GM19395 (cell line): ENCODE measurements around the gene PRPF8.
"Not testable (repeated sequence)": the region's sequence is repeated elsewhere in the genome, so short reads cannot be mapped to it uniquely, and the experiment has no call there.

Experiments used
- ATAC-seq: cut with Tn5 transposase; IDR thresholded peaks from one replicate; pipeline ENCODE4 v1.9.1; 2021; ENCODE audit warnings: mild to moderate bottlenecking, moderate library complexity; ENCODE audit not compliant: unreplicated experiment

The PRPF8 gene

DNA sequence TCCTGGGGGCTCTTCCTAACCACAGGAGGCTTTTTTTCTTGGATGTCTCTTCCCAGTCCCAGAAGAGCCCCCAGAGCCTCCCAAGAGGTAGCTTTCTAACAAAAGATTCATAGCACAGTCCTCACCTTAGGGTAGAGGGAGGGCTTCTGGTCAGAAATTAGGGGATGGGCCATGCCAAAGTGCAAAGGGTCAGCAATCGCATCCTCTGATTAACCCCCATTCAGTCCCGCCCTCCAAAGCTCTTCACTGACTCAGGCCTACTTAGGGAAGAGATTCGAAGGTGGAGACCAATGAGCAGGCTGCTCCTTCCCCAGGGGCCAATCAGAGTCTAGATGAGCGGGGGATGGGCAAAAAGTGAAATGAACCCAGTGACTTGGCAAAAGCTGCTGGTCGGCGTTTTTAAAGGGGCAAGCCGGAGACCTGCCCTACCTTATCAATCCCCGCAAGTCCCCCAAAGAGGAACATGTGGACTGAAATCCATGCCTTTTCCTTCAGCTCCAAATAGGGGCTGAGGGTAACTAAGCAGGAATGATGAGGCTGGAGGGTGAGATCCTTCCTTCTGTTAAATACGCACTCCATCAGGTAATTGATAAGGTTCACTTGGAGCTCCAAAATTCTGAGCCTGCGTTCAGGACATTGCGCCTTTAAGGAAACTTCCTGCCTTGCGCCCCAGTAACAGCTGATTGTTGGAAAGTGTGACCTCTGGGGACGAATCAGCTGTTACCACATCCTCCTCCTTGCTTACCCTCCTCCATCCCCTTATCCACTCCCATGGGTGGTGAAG, 32.4 kb upstream of the PRPF8 start:
- ATAC-seq = peak; percentile 53

DNA sequence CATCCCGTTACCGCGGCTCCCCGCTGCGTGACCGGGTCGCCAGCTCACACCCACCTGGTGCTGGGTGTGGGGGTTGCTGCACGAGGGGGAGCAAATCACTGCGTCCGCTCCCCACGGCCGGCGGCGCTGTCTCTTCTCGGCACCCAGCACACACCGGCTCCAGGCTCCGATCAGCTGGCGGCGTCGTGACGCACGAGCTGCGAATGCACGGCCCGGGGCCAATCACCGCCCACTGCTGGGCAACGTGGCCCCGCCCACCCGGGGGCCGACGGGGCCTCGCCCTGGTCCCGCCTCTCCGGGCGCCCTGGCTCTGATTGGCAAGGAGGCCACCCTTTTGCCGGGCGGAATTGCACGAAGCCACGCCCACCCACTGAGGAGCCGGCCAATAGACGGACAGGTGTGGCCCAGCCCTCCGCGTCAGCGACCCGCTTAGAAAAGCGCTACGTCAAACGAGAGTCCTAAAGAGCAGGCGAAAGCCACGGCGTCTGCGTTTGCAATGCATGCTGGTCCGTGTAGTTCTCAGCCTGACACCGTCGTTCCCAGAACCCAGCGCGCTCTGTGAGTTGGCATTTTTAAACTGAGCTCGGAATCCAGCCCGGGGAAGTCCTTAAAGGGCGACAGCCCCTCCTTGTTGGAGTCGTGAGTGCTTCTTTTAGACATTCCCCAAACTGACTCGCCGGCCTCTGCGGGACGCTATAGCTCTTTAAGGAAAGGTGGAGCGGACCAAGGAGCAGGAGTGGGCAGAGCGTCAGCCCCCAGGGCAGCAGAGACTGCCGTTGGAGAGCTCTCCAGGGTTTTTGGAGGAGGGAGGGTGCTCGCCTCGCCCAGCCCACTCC, 31.6 kb upstream of the PRPF8 start:
- ATAC-seq = peak; percentile 76

GRCh38 chr17:1715803-1716075, 31.1 kb upstream of the PRPF8 start:
- ATAC-seq = no peak

- ATAC-seq = no peak
Measured at GRCh38 chr17:1714980-1715802, 30.5 kb upstream of the PRPF8 start.

DNA sequence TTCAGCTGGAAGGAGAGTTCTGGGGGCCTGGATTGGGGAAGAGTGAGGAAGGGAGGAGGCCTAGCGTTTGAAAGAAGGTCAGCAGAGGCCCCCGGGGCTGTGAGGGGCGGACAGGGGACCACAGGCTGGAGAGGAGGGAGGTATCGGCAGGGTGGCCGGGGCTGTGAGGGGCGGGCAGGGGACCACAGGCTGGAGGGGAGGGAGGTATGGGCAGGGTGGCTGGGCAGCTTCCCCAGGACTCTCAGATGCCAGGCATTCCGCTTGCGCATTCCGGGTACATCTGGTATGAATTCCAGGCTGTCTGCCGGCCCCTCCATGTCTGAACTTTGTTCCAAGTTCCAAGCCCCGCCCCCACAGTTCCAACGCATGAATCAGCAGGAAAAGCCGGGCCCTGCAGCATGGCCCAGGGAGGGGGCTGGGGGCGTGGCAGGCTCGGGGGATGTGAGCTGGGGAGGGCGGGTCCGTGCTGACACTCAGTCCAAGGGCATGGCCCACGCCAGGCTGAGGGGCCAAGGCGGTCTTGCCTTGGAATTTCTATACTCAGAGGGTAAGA, 29.8 kb upstream of the PRPF8 start:
- ATAC-seq = no peak

- no peak for ATAC-seq
Measured at GRCh38 chr17:1713878-1714426, 29.3 kb upstream of the PRPF8 start.

DNA sequence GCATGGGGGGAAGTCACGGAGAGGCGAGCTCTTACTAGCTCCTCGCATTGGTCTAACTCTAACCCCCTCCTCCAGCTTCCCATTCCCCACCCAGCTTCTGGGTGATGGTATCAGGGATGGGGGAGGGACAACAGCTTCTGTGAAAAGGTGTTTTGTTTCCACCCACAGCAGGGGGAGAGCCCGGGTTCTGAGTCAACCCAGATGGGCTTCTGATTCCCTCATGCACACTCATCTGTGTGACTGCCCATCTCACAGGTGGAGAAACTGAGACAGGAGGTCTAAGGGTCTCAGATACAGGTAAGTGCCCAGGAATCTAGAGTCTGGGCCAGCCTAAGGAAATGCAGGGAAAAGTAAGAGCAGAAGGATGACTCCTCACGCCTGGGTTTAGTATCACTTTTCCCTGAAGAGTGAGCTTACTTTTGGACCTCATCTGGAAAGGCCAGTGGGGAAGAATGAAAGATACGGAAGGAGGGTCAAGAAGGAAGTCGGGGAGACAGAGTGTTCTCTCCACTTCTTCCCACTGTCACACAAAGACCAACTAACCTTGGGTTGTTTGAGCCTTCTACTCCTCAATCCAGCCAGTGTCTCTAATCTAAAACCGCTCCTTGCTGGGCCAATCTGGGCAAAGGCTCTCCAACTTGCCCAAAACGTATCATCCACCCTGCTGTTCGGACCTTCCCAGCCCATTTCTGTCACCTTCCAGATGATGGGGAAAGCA, 28.7 kb upstream of the PRPF8 start:
- ATAC-seq = no peak

GRCh38 chr17:1712271-1712670, 27.6 kb upstream of the PRPF8 start:
- no peak for ATAC-seq

GRCh38 chr17:1711804-1712203, 27.1 kb upstream of the PRPF8 start:
- no peak for ATAC-seq

DNA sequence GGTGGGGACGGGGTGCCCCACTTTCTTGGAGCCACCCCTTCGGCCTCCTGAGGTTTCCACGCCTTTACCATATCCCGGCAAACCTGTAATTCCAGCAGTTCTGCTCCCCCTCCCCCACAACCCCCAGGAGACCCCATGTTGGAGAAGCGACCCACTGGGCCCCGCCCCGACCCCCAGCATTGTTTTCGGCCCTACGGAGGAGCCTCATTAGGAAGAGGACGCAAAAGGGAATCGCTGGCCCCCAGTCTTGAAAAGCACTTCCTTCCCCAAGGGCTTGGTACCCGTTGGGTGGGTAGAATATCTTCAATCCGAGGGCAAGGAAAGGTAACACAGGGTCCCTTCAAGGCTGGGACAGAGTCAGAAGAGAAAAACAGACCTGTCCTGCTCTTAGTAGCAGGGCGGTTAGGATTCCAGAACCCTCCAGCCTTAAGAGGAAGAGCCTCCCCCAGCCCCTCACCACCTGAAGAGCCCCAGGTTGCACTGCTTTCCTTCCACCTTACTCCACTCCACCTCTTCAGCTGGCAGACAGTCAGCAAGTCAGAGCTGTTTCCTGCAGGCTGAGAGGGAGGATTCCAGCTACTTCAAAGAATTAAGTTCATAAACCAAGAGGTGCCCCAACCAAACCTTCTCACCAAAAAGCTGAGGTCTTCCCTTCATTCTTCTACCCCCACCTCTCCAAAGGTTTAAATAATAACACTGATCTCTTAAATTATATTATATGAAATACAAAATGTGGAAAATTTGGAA, 26.3 kb upstream of the PRPF8 start:
- no peak for ATAC-seq

- no peak for ATAC-seq
Measured at GRCh38 chr17:1709971-1710806, 25.5 kb upstream of the PRPF8 start, which contains the start of gene TLCD2. TSS of gene TLCD2 (minus strand) at chr17:1710377. CDS start at chr17:1710242, 135 bp downstream.

DNA sequence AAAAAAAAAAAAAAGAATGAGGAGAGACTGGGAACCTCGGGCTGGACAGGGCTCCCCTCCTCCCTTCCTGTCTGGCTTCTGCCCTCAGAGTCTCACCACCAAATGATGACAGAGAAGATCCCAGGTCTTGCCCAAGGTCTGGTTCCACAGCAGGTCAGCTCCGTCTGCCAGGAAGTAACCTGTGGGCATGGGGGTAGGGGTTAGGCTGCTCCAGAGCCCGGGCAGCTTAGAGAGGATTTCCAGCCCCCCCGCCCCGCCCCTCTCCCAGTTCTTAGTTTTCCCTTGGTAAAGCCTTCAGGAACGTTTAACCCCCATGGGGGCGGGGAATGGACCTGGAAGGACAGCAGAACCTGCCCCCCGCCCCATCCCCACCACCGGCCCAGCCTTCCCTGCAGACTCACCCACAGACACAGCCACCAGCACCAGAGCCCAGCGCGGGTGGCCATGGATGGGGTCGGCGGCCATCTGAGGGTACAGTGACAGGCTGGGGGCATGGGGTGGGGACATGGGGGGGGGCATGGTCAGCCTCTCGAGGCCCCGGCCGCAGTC, 24.8 kb upstream of the PRPF8 start:
- no peak for ATAC-seq

DNA sequence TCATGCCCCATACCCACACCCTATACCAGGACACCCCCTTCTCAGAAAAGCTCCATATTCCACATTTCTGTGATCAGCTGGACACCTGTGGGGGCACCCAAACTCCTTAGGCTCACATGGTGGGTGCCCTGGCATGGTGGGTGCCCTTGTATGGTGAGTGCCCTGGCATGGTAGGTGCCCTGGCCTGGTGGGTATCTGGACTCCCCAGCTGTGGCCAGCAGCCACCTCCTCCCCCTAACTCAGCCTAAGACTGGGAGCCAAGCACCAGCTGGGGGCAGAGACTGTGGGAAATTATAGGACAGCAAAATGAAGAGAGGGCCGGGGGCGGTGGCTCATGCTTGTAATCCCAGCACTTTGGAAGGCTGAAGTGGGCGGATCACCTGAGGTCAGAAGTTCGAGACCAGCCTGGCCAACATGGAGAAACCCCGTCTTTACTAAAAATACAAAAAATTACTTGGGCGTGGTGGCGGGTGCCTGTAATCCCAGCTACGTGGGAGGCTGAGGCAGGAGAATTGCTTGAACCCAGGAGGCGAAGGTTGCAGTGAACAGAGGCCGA, 24.2 kb upstream of the PRPF8 start:
- ATAC-seq = not testable (repeated sequence)

GRCh38 chr17:1707107-1707506, 22.4 kb upstream of the PRPF8 start:
- ATAC-seq = no peak

DNA sequence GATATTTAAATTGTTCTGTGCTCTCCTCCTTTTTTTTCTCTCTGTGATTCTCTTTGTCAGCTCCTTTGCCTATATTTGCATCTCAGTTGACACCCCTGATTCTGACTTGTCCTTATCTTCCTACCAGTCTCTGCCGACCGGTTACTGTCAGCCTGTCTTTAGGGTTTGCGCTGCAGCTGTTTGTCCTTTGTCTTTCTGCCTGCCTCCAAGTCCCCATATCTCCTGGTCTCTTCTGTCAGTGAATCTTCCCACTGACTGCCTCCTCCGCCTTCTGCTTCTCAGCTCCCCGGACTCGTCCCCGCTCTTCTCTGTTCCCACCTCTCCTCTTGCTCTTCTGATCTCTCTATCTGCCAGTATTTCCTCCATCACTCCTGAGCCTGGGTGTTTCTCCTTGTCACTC, 20.3 kb upstream of the PRPF8 start:
- no peak for ATAC-seq

- no peak for ATAC-seq
Measured at GRCh38 chr17:1703063-1703462, 18.4 kb upstream of the PRPF8 start.

DNA sequence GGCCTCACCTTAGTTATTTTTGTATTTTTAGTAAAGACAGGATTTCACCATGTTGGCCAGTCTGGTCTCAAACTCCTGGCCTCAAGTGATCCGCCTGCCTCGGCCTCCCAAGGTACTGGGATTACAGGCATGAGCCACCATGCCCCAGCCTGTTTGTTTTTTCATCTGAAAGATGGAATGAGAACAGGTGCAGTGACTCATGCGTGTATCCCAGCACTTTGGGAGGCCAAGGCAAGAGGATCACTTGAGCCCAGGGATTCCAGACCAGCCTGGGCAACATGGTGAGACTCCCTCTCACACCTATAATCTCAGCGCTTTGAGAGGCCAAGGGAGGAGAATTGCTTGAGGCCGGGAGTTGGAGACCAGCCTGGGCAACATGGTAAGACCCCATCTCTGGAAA, 15.2 kb upstream of the PRPF8 start:
- not testable (repeated sequence) for ATAC-seq

DNA sequence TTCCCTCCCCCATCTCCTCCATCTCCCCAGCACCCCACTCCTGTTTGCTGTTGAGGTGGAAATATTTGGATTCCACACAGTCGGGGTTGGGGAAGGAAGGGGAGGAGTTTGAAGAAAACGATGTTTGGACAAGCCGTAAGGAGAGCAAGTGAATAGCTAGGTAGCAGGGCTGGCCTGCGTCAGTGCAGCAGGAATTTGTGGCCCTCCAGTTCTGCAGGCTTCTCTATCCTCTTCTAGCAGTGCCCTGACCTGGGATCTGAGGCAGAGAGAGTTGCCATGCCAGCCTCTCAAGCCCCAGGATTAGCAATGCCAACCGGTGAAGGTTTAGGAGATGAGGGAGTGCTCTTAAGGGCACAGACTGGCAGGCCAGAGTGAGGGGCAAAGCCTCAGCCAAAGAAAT, 13.0 kb upstream of the PRPF8 start:
- ATAC-seq = no peak
